Thyroid gland (tissue), 4 donors: ENCODE measurements around the gene GARNL3. TPM values are rescaled to one million over a fixed set of nuclear protein-coding genes. Genes with fewer than 3 reads are reported as not detected.

Experiments
- DNase-seq, 2 donors: peaks; one replicate each; pipeline ENCODE4 v3.0.0-alpha.2; 2019
- H3K27ac ChIP-seq, 3 donors: fragments of 200-600 bp; sonication (generic); 1 replicate in 2 of 3; 2 replicates in 1 of 3; pipeline ENCODE4 v1.5.1; 2016 to 2019; ENCODE audit warnings: mild to moderate bottlenecking in 1 of 3, moderate library complexity in 1 of 3
- H3K27me3 ChIP-seq: fragments of 200-600 bp; sonication (generic); one replicate; pipeline ENCODE4 v1.5.1; 2019
- H3K36me3 ChIP-seq, 2 donors: fragments of 200-600 bp; sonication (generic); one replicate each; pipeline ENCODE4 v1.5.1; 2016 to 2019
- H3K4me1 ChIP-seq, 2 donors: fragments of 200-600 bp; sonication (generic); one replicate each; pipeline ENCODE4 v1.5.1; 2017 to 2019
- H3K4me3 ChIP-seq, 3 donors: fragments of 200-600 bp; sonication (generic); replicated peaks in 1 of 3; 1 replicate in 2 of 3; 2 replicates in 1 of 3; pipeline ENCODE4 v1.5.1; 2016; ENCODE audit warnings: mild to moderate bottlenecking in 1 of 3
- H3K9me3 ChIP-seq: fragments of 200-600 bp; sonication (generic); one replicate; pipeline ENCODE4 v1.5.1; 2017
- POLR2A ChIP-seq, 2 donors: fragments of 450-650 bp; IDR thresholded peaks; one replicate each; pipeline ENCODE4 v1.6.1; 2017; ENCODE audit warnings: antibody characterized with exemption in 2 of 2, mild to moderate bottlenecking in 2 of 2, moderate library complexity in 1 of 2
- WGBS, 2 donors: methylation state at CpG; one replicate each; pipeline ENCODE4 v1.1.5; 2017; 5-methylcytosine and 5-hydroxymethylcytosine counted together
- intact Hi-C: fragments of 100-400 bp; cut with DNase I; formaldehyde crosslinking; loops from one replicate; pipeline ENCODE4 v1.15.1; 2023
- total RNA-seq, 4 donors: library from RNA; depleted of rRNA; stranded (reverse); fragments of >200 nt; gene quantifications; one replicate each; pipeline ENCODE4 v1.2.3, GENCODE V29; 2016
- TF ChIP-seq, protein P1 (sequence below), 6 experiments: fragments of 200-600 bp in 3 of 6; fragments of 450-650 bp in 3 of 6; sonication (generic) in 3 of 6; IDR thresholded peaks; one replicate each; pipeline ENCODE4 v1.5.1; 2016 to 2019; ENCODE audit warnings: antibody characterized with exemption in 6 of 6, mild to moderate bottlenecking in 2 of 6, inconsistent platforms in 1 of 6, moderate library complexity in 1 of 6

The GARNL3 gene
- total RNA-seq, 4 donors from 2014 or later: 14.6 to 49.1 (median 20.1) TPM

DNA sequence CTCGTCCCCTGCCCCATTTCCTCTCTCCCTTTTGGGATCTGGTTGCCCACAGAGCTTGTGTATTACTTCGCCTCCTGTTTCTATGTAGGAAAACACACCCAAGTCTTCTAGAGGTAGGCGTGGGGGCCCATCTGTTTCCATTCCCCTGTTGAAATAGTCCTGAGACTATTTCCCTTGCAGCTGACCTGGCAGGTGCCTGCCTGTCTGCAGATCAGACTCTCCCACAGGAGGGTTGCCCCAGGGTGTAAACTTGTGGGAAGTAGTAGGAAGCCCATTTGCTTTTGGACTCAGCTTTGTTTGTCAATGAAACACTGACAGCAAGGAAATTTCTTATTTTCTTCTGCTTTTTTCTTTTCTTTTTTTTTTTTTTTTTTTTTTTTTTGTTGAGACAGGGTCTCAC, 16.3 kb upstream of the GARNL3 start:
- no peak overlapping the region for H3K27ac ChIP-seq
- TF ChIP-seq, protein P1, sequence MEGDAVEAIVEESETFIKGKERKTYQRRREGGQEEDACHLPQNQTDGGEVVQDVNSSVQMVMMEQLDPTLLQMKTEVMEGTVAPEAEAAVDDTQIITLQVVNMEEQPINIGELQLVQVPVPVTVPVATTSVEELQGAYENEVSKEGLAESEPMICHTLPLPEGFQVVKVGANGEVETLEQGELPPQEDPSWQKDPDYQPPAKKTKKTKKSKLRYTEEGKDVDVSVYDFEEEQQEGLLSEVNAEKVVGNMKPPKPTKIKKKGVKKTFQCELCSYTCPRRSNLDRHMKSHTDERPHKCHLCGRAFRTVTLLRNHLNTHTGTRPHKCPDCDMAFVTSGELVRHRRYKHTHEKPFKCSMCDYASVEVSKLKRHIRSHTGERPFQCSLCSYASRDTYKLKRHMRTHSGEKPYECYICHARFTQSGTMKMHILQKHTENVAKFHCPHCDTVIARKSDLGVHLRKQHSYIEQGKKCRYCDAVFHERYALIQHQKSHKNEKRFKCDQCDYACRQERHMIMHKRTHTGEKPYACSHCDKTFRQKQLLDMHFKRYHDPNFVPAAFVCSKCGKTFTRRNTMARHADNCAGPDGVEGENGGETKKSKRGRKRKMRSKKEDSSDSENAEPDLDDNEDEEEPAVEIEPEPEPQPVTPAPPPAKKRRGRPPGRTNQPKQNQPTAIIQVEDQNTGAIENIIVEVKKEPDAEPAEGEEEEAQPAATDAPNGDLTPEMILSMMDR (IDR thresholded peaks at IDR 0.05): no peak
- no peak for TF ChIP-seq POLR2A (IDR thresholded peaks at IDR 0.05)
- no peaks in the 10 kb centered on the region for H3K9me3 ChIP-seq
- 92 to 97% methylated on average over 3 of the region's 3 CpGs for WGBS, 2 donors
- H3K4me1 ChIP-seq: peaks cover 0 to 6% of the 10 kb centered on the region in 2 donors
- H3K36me3 ChIP-seq: no peaks in the 10 kb centered on the region
- H3K27me3 ChIP-seq: no peaks in the 10 kb centered on the region
- no peak for DNase-seq
- H3K4me3 ChIP-seq: no peak overlapping the region
- intact Hi-C loops: loop anchor here (10.0 kb wide), 1 partner anchor 147 kb away; the partner anchor contains the start of gene SLC2A8

DNA sequence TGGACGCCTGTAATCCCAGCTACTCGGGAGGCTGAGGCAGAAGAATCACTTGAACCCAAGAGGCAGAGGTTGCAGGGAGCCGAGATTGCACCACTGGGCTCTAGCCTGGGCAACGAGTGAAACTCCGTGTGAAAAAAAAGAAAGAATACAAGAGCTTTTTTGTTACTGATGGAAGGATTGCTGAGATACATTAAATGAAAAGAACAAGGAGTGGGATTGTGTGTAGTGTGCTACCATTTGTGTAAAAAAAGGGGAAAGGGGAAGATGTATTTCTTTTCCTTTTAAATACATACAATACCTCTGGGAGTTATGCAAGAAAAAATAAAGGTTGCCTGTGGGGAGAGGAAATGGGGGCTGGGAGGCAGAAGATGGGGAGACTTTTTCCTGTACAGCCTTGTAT, 14.7 kb upstream of the GARNL3 start:
- intact Hi-C loops: loop anchor here (10.0 kb wide), 1 partner anchor 145 kb away; the partner anchor contains the start of gene SLC2A8
- DNase-seq: no peak
- 92 to 96% methylated on average over 5 of the region's 5 CpGs for WGBS, 2 donors
- no peaks in the 10 kb centered on the region for H3K27me3 ChIP-seq
- no peak for TF ChIP-seq POLR2A (IDR thresholded peaks at IDR 0.05)
- TF ChIP-seq, protein P1 (IDR thresholded peaks at IDR 0.05): no peak
- H3K36me3 ChIP-seq: no peaks in the 10 kb centered on the region
- no peak overlapping the region for H3K4me3 ChIP-seq
- no peak overlapping the region for H3K27ac ChIP-seq
- H3K4me1 ChIP-seq: peaks cover 0 to 6% of the 10 kb centered on the region in 2 donors
- H3K9me3 ChIP-seq: no peaks in the 10 kb centered on the region

DNA sequence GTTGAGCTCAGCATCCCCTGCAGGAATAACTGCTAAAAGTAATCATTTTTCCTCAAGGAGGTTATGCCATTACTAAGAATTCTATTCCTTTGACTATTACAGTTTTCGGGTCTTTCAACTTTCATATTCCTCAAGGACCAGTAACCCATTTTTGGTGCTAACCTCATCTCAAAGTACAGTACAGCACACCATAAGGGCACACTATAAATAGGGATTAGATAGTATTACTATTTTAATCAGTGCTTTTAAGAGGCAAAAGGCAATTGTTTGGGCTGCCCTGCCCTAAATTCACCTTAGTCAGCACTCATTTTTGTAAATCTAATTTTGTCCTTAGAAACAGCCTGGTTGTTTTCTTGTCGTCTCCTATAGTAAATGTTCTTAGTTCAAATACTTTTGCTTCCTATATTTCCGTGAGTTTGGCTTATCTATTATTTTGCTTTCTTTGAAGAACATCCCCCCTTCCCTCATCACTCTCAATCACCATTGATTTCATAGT, 13.6 kb upstream of the GARNL3 start:
- no peaks in the 10 kb centered on the region for H3K36me3 ChIP-seq
- no peaks in the 10 kb centered on the region for H3K27me3 ChIP-seq
- no peak overlapping the region for H3K27ac ChIP-seq
- H3K4me3 ChIP-seq: no peak overlapping the region
- 77 to 93% methylated on average over 3 of the region's 3 CpGs for WGBS, 2 donors
- TF ChIP-seq, protein P1 (IDR thresholded peaks at IDR 0.05): no peak
- no peak for TF ChIP-seq POLR2A (IDR thresholded peaks at IDR 0.05)
- intact Hi-C loops: no loop called here
- H3K9me3 ChIP-seq: no peaks in the 10 kb centered on the region
- H3K4me1 ChIP-seq: no peaks in the 10 kb centered on the region
- DNase-seq: no peak

DNA sequence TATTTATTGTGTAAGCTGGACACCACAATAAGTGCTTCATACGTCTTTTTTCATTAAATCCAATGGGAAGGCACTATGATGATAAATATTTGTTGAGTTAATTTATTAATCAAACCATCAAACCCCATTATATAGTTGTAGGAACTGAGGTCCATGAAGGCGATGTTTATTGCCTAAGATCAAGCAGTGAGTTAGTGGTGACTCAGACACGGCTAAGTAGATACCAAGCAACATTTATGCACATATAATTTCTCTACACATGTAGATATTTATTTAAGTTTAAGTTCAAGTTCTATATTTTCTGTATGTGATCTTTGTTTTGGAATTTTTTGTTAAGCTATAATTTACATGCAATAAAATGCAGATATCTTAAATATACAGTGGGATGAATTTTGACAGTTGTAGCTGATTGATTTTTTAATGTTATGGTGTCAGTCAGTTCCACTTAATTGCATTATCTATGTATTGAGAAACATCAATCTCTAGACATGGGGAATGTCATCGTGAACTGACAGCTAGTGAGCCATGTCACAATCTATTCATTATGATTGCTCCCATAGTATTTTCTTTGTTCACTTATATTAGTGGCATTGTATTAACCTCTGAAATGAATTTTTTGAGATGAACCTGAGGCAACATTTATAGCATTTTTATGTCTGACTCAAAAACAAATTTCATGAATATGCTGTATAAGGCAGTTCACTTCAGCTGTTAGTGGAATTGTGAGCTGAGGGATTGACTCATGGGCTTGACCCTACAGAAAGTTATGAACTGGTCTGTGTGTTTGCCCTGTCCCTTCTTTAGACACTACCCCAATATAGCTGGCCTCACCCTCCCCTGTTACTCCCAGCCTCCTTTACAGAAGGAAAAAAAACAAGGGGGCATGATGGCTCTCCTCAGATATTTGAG, 11.9 kb upstream of the GARNL3 start:
- no peaks in the 10 kb centered on the region for H3K27me3 ChIP-seq
- WGBS, 2 donors: 93 to 96% methylated on average over 4 of the region's 4 CpGs
- DNase-seq: no peak
- no peaks in the 10 kb centered on the region for H3K9me3 ChIP-seq
- no peaks in the 10 kb centered on the region for H3K36me3 ChIP-seq
- H3K27ac ChIP-seq: no peak overlapping the region
- H3K4me1 ChIP-seq: no peaks in the 10 kb centered on the region
- H3K4me3 ChIP-seq: no peak overlapping the region
- no peak for TF ChIP-seq POLR2A (IDR thresholded peaks at IDR 0.05)
- TF ChIP-seq, protein P1 (IDR thresholded peaks at IDR 0.05): no peak
- intact Hi-C loops: no loop called here

DNA sequence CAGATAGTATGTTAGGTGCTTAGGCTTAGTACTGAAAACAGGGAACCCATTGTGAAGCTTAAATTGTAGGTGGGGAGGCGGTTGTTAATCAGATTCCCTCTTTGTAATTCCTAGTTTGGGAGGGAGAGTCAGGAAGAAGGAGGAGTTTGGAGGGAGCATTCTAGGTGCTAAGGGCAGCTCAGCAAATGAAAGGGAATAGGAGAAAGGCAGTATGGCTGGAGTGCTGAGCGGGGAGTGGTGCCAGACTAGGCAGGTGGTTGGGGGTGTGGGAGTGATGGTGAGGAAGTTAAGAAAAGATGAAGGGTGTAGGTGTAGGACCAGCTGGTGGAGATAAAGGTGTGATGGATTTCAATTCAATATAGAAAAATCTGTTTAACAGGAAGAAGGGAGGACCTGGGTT, 11.1 kb upstream of the GARNL3 start:
- Histone ChIP-seq H3K36me3 (no peaks in the 10 kb centered on the region), H3K4me3 (no peak overlapping the region), H3K27ac (no peak overlapping the region), H3K27me3 (no peaks in the 10 kb centered on the region), H3K9me3 (no peaks in the 10 kb centered on the region), H3K4me1 (no peaks in the 10 kb centered on the region)
- intact Hi-C loops: no loop called here
- DNase-seq: no peak
- TF ChIP-seq POLR2A (IDR thresholded peaks at IDR 0.05): no peak
- TF ChIP-seq, protein P1 (IDR thresholded peaks at IDR 0.05): no peak
- WGBS, 2 donors: 96 to 97% methylated on average over 2 of the region's 2 CpGs
